ENCODE measurements around the gene NT5C1B.

DNA sequence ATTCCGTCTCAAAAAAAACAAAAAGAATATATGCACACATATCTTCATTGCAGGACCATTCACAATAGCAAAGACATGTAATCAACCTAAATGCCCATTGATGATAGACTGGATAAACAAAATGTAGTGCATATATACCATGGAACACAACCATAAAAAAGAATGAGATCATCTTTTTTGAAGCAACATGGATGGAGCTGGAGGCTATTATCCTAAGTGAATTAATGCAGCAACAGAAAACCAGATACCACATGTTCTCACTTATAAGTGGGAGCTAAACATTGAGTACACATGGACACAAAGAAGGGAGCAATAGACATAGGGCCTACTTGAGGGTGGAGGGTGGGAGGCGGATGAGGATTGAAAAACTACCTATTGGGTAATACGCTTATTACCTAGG is 8.8 kb downstream of the NT5C1B start:
- no peak for TF ChIP-seq EZH2 (optimal IDR thresholded peaks at IDR 0.05; ENCODE audit: low read depth, low read length)
- TF ChIP-seq, protein P1, sequence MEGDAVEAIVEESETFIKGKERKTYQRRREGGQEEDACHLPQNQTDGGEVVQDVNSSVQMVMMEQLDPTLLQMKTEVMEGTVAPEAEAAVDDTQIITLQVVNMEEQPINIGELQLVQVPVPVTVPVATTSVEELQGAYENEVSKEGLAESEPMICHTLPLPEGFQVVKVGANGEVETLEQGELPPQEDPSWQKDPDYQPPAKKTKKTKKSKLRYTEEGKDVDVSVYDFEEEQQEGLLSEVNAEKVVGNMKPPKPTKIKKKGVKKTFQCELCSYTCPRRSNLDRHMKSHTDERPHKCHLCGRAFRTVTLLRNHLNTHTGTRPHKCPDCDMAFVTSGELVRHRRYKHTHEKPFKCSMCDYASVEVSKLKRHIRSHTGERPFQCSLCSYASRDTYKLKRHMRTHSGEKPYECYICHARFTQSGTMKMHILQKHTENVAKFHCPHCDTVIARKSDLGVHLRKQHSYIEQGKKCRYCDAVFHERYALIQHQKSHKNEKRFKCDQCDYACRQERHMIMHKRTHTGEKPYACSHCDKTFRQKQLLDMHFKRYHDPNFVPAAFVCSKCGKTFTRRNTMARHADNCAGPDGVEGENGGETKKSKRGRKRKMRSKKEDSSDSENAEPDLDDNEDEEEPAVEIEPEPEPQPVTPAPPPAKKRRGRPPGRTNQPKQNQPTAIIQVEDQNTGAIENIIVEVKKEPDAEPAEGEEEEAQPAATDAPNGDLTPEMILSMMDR (IDR thresholded peaks at IDR 0.05; ENCODE audit: low read length) = no peak
